H9 (cell line): ENCODE measurements around the gene CDH4. TPM values are rescaled to one million over a fixed set of nuclear protein-coding genes. Genes with fewer than 3 reads are reported as not detected.

Experiments
- DNase-seq: peaks from one replicate; pipeline ENCODE4 v3.0.0-alpha.2; 2017
- H2AFZ ChIP-seq: one replicate; pipeline ENCODE4 v1.6.1; 2013; ENCODE audit warnings: mild to moderate bottlenecking, low read length, control low read depth, moderate library complexity
- H2AK5ac ChIP-seq: 2 replicates; pipeline ENCODE4 v1.6.1; 2013; ENCODE audit warnings: low read length, control low read depth, mixed read lengths; ENCODE audit not compliant: insufficient read length
- H2BK120ac ChIP-seq: one replicate; pipeline ENCODE4 v1.6.1; 2013; ENCODE audit warnings: low read depth, mild to moderate bottlenecking, low read length, control low read depth, inconsistent platforms; ENCODE audit not compliant: poor library complexity, severe bottlenecking
- H2BK12ac ChIP-seq: 2 replicates; pipeline ENCODE4 v1.6.1; 2013; ENCODE audit warnings: low read length, control low read depth, mixed read lengths, low read depth; ENCODE audit not compliant: insufficient read length
- H2BK15ac ChIP-seq: 2 replicates; pipeline ENCODE4 v1.6.1; 2013; ENCODE audit warnings: low read depth, low read length, control low read depth
- H2BK20ac ChIP-seq: one replicate; pipeline ENCODE4 v1.6.1; 2013; ENCODE audit warnings: low read depth, mild to moderate bottlenecking, low read length, control low read depth, inconsistent platforms; ENCODE audit not compliant: poor library complexity, severe bottlenecking
- H2BK5ac ChIP-seq: 2 replicates; pipeline ENCODE4 v1.6.1; 2013; ENCODE audit warnings: low read length, control low read depth, mixed read lengths; ENCODE audit not compliant: insufficient read length
- H3K14ac ChIP-seq: 2 replicates; pipeline ENCODE4 v1.6.1; 2013; ENCODE audit warnings: low read length, control low read depth; ENCODE audit not compliant: insufficient read depth
- H3K18ac ChIP-seq: 2 replicates; pipeline ENCODE4 v1.6.1; 2013; ENCODE audit warnings: low read depth, mild to moderate bottlenecking, mixed read lengths, low read length, control low read depth; ENCODE audit not compliant: insufficient read length
- H3K23ac ChIP-seq: 2 replicates; pipeline ENCODE4 v1.6.1; 2013; ENCODE audit warnings: low read length, control low read depth, mixed read lengths, low read depth; ENCODE audit not compliant: insufficient read length
- H3K23me2 ChIP-seq: 2 replicates; pipeline ENCODE4 v1.6.1; 2013; ENCODE audit warnings: low read depth, mild to moderate bottlenecking, mixed read lengths, low read length, control low read depth; ENCODE audit not compliant: insufficient read length, poor library complexity, severe bottlenecking
- H3K27ac ChIP-seq: 2 replicates; pipeline ENCODE4 v1.5.1; 2013; ENCODE audit warnings: low read length, control low read depth, mixed read lengths, low read depth; ENCODE audit not compliant: insufficient read length
- H3K27me3 ChIP-seq: 2 replicates; pipeline ENCODE4 v1.6.1; 2013; ENCODE audit warnings: low read length, control low read depth, inconsistent platforms; ENCODE audit not compliant: insufficient read depth
- H3K4ac ChIP-seq: 2 replicates; pipeline ENCODE4 v1.6.1; 2013; ENCODE audit warnings: low read depth, mild to moderate bottlenecking, control low read depth, inconsistent platforms, low read length, moderate library complexity
- H3K4me1 ChIP-seq: 2 replicates; pipeline ENCODE4 v1.6.1; 2013; ENCODE audit warnings: low read length, control low read depth, inconsistent platforms; ENCODE audit not compliant: insufficient read depth
- H3K4me2 ChIP-seq: 2 replicates; pipeline ENCODE4 v1.6.1; 2013; ENCODE audit warnings: low read length, control low read depth, mixed read lengths; ENCODE audit not compliant: insufficient read length, insufficient read depth
- H3K56ac ChIP-seq: 2 replicates; pipeline ENCODE4 v1.6.1; 2013; ENCODE audit warnings: low read depth, mild to moderate bottlenecking, mixed read lengths, low read length, control low read depth; ENCODE audit not compliant: insufficient read length
- H3K79me1 ChIP-seq: 2 replicates; pipeline ENCODE4 v1.6.1; 2013; ENCODE audit warnings: low read depth, mild to moderate bottlenecking, moderate library complexity, low read length, control low read depth, inconsistent platforms; ENCODE audit not compliant: insufficient read depth, poor library complexity, severe bottlenecking
- H3K79me2 ChIP-seq: 2 replicates; pipeline ENCODE4 v1.6.1; 2013; ENCODE audit warnings: low read length, control low read depth, inconsistent platforms; ENCODE audit not compliant: insufficient read depth
- H3K9ac ChIP-seq: 2 replicates; pipeline ENCODE4 v1.6.1; 2013; ENCODE audit warnings: low read length, control low read depth, mixed read lengths; ENCODE audit not compliant: insufficient read length; ENCODE audit errors: extremely low read depth
- H3K9me3 ChIP-seq: one replicate; pipeline ENCODE4 v1.6.1; 2013; ENCODE audit warnings: low read depth, low read length, inconsistent platforms; ENCODE audit not compliant: control insufficient read depth
- H3T11ph ChIP-seq: one replicate; pipeline ENCODE4 v1.6.1; 2013; ENCODE audit warnings: mild to moderate bottlenecking, low read length, control low read depth, inconsistent platforms
- H4K20me1 ChIP-seq: one replicate; pipeline ENCODE4 v1.6.1; 2013; ENCODE audit not compliant: control insufficient read depth, insufficient read length, insufficient read depth
- H4K5ac ChIP-seq: 2 replicates; pipeline ENCODE4 v1.6.1; 2013; ENCODE audit warnings: low read depth, mild to moderate bottlenecking, mixed read lengths, low read length, control low read depth; ENCODE audit not compliant: insufficient read length
- H4K8ac ChIP-seq: replicated peaks from 2 replicates; pipeline ENCODE4 v1.6.1; 2013; ENCODE audit warnings: low read length, control low read depth, mixed read lengths, low read depth; ENCODE audit not compliant: insufficient read length
- H4K91ac ChIP-seq: 2 replicates; pipeline ENCODE4 v1.6.1; 2013; ENCODE audit warnings: low read depth, mild to moderate bottlenecking, moderate library complexity, mixed read lengths, low read length, control low read depth; ENCODE audit not compliant: insufficient read length
- H3K27ac Mint-ChIP-seq, 3 experiments: 2 replicates in 2 of 3; 3 replicates in 1 of 3; pipeline ENCODE4 v1.8.0; 2020 to 2021; ENCODE audit warnings: mixed read lengths in 3 of 3, mild to moderate bottlenecking in 1 of 3, moderate library complexity in 1 of 3
- H3K27me3 Mint-ChIP-seq: 2 replicates; pipeline ENCODE4 v1.8.0; 2021; ENCODE audit warnings: low read depth, mild to moderate bottlenecking, moderate library complexity, mixed read lengths
- H3K36me3 Mint-ChIP-seq, 3 experiments: 2 replicates in 2 of 3; 3 replicates in 1 of 3; pipeline ENCODE4 v1.8.0; 2020 to 2021; ENCODE audit warnings: low read depth in 3 of 3, mixed read lengths in 3 of 3; ENCODE audit not compliant: insufficient read depth in 1 of 3
- H3K4me1 Mint-ChIP-seq, 2 experiments: 2 replicates each; pipeline ENCODE4 v1.8.0; 2020; ENCODE audit warnings: mixed read lengths in 2 of 2
- H3K4me3 Mint-ChIP-seq, 2 experiments: 2 replicates in 1 of 2; 3 replicates in 1 of 2; pipeline ENCODE4 v1.8.0; 2020 to 2021; ENCODE audit warnings: mild to moderate bottlenecking in 2 of 2, mixed read lengths in 2 of 2, moderate library complexity in 1 of 2
- H3K9me3 Mint-ChIP-seq, 2 experiments: 2 replicates in 1 of 2; 3 replicates in 1 of 2; pipeline ENCODE4 v1.8.0; 2020; ENCODE audit warnings: mild to moderate bottlenecking in 2 of 2, mixed read lengths in 2 of 2, moderate library complexity in 1 of 2
- CTCF ChIP-seq: fragments of 200-600 bp; sonication (generic); conservative IDR thresholded peaks from 3 replicates; pipeline ENCODE4 v1.8.0; 2021; ENCODE audit warnings: antibody characterized with exemption, mild to moderate bottlenecking
- WGBS: extraction: QIAGEN DNeasy Blood & Tissue Kit; methylation state at CpG from one replicate; pipeline ENCODE4 v1.1.7; 2013; ENCODE audit warnings: missing lambda C conversion rate, low lambda C conversion rate, mixed read lengths; ENCODE audit not compliant: insufficient read length; ENCODE audit errors: extremely low coverage; 5-methylcytosine and 5-hydroxymethylcytosine counted together
- total RNA-seq: library from RNA; stranded (reverse); gene quantifications from 2 replicates; pipeline ENCODE4 v1.2.1, GENCODE V29; 2021

Gene CDH4
- total RNA-seq, 1 experiment from 2014 or later, result 3.0 TPM

GRCh38 chr20:61449916-61450315 is 197.9 kb downstream of the CDH4 start:
- Histone ChIP-seq H2AFZ (no peak overlapping the region), H3K23ac (no peak overlapping the region), H2BK15ac (no peak overlapping the region), H3K79me2 (no peaks in the 10 kb centered on the region), H3T11ph (no peak overlapping the region), H3K4ac (no peak overlapping the region), H2BK120ac (no peak overlapping the region), H3K23me2 (no peaks in the 10 kb centered on the region), H3K4me1 (peaks cover 8% of the 10 kb centered on the region; the same call in 1 of the 2 replicates), H2BK5ac (no peak overlapping the region), H3K27ac (no peak overlapping the region), H4K20me1 (no peaks in the 10 kb centered on the region), H3K27me3 (no peaks in the 10 kb centered on the region), H2AK5ac (no peak overlapping the region), H3K9me3 (no peaks in the 10 kb centered on the region), H2BK12ac (no peak overlapping the region), H4K5ac (no peak overlapping the region), H2BK20ac (no peak overlapping the region), H3K18ac (no peak overlapping the region), H3K56ac (no peak overlapping the region), H3K79me1 (no peaks in the 10 kb centered on the region), H3K14ac (no peak overlapping the region), H4K91ac (no peak overlapping the region), H3K9ac (no peak overlapping the region), H4K8ac (no peak overlapping the region), H3K4me2 (no peak overlapping the region)
- Mint-ChIP-seq H3K36me3 (no peaks in the 10 kb centered on the region; a peak in 1 of 7 replicates), H3K4me1 (peaks cover 59% of the 10 kb centered on the region in 2 experiments), H3K27ac (no peak overlapping the region), H3K9me3 (no peaks in the 10 kb centered on the region), H3K27me3 (peaks cover 8% of the 10 kb centered on the region), H3K4me3 (no peak overlapping the region)
- no peak for TF ChIP-seq CTCF
- no peak for DNase-seq
- WGBS, result no CpG with 5 or more reads among the region's 2 CpGs
